Measurements from ENCODE around the gene SLC22A7.
"Not testable (repeated sequence)": the region's sequence is repeated elsewhere in the genome, so short reads cannot be mapped to it uniquely, and the experiment has no call there.

The SLC22A7 gene

DNA sequence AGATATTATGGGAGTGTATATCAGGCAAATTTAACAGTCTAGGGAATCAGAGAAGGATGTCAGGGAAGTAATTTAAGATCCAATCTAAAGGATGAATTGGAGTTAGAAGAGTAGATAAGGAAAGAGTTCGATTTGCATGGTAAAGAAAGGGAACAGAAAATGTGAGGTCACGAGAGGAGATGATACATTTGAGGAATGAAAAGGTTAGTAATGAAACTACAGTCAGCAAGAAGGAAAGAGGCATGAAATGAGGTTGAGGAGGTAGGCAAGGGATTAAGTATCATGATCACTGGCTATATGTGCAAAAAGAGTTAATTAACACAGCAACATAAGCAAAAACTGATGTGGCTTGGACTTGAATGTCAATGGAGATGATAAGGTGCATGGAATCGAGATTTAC lies 49.0 kb downstream of the SLC22A7 start:
- H3K9me3 ChIP-seq (ENCODE audit: insufficient read depth, low read length): no peaks in the 10 kb centered on the region
- no peaks in the 10 kb centered on the region for H3K9me2 ChIP-seq (replicated peaks; ENCODE audit: insufficient read depth, low read length)
- no peak for TF ChIP-seq EZH2phosphoT487 (conservative IDR thresholded peaks at IDR 0.05; ENCODE audit: low read length)
- TF ChIP-seq, protein P1, sequence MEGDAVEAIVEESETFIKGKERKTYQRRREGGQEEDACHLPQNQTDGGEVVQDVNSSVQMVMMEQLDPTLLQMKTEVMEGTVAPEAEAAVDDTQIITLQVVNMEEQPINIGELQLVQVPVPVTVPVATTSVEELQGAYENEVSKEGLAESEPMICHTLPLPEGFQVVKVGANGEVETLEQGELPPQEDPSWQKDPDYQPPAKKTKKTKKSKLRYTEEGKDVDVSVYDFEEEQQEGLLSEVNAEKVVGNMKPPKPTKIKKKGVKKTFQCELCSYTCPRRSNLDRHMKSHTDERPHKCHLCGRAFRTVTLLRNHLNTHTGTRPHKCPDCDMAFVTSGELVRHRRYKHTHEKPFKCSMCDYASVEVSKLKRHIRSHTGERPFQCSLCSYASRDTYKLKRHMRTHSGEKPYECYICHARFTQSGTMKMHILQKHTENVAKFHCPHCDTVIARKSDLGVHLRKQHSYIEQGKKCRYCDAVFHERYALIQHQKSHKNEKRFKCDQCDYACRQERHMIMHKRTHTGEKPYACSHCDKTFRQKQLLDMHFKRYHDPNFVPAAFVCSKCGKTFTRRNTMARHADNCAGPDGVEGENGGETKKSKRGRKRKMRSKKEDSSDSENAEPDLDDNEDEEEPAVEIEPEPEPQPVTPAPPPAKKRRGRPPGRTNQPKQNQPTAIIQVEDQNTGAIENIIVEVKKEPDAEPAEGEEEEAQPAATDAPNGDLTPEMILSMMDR (IDR thresholded peaks at IDR 0.05; ENCODE audit: insufficient read depth, low read length, poor library complexity, severe bottlenecking): no peak
- no peaks in the 10 kb centered on the region for H3K27me3 ChIP-seq (ENCODE audit: low read length)
- H3K79me2 ChIP-seq (ENCODE audit: insufficient read depth, low read length): peaks cover 90% of the 10 kb centered on the region
- H4K20me1 ChIP-seq (ENCODE audit: low read depth, low read length): peaks cover 45% of the 10 kb centered on the region
- no peak overlapping the region for H3K9ac ChIP-seq (ENCODE audit: low read length)
- H3K36me3 ChIP-seq (ENCODE audit: low read length): peaks cover 80% of the 10 kb centered on the region
- no peak overlapping the region for H3K27ac ChIP-seq (ENCODE audit: low read depth, low read length)
- H2AFZ ChIP-seq (ENCODE audit: low read depth, low read length, severe bottlenecking): no peak overlapping the region
- peaks cover 33% of the 10 kb centered on the region for H3F3A ChIP-seq (ENCODE audit: insufficient read depth)
- H3K4me3 ChIP-seq (ENCODE audit: insufficient read depth, low read length, poor library complexity, severe bottlenecking): no peak overlapping the region
- H3K4me2 ChIP-seq (ENCODE audit: low read depth, low read length, poor library complexity, severe bottlenecking): no peak overlapping the region

DNA sequence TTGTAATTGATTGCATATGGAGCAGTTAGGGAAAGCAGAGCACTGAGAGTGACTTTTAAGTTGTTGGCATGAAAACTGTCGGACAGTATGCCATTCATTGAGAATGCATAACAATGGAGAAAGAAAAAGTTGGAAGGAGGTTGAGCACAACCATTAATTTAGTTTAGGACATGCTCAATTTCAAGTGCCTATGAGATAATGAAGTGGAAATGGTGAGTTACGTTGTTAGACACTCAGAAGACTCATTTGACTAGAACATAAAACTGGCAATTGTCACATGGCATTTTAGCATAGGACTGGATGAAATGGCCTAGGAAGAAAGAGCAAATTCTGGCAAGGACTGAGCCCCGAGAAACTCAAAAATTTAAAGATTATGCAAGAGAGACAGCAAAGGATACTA lies 49.4 kb downstream of the SLC22A7 start:
- H3K9me2 ChIP-seq (replicated peaks; ENCODE audit: insufficient read depth, low read length): no peaks in the 10 kb centered on the region
- H3K9me3 ChIP-seq (ENCODE audit: insufficient read depth, low read length): no peaks in the 10 kb centered on the region
- H3K9ac ChIP-seq (ENCODE audit: low read length): no peak overlapping the region
- H3K27me3 ChIP-seq (ENCODE audit: low read length): no peaks in the 10 kb centered on the region
- H3K36me3 ChIP-seq (ENCODE audit: low read length): peaks cover 80% of the 10 kb centered on the region
- H2AFZ ChIP-seq (ENCODE audit: low read depth, low read length, severe bottlenecking): no peak overlapping the region
- no peak overlapping the region for H3K27ac ChIP-seq (ENCODE audit: low read depth, low read length)
- H3F3A ChIP-seq (ENCODE audit: insufficient read depth): peaks cover 37% of the 10 kb centered on the region
- no peak for TF ChIP-seq EZH2phosphoT487 (conservative IDR thresholded peaks at IDR 0.05; ENCODE audit: low read length)
- TF ChIP-seq, protein P1 (IDR thresholded peaks at IDR 0.05; ENCODE audit: insufficient read depth, low read length, poor library complexity, severe bottlenecking): no peak
- H3K4me2 ChIP-seq (ENCODE audit: low read depth, low read length, poor library complexity, severe bottlenecking): no peak overlapping the region
- peaks cover 90% of the 10 kb centered on the region for H3K79me2 ChIP-seq (ENCODE audit: insufficient read depth, low read length)
- peaks cover 49% of the 10 kb centered on the region for H4K20me1 ChIP-seq (ENCODE audit: low read depth, low read length)
- H3K4me3 ChIP-seq (ENCODE audit: insufficient read depth, low read length, poor library complexity, severe bottlenecking): no peak overlapping the region

DNA sequence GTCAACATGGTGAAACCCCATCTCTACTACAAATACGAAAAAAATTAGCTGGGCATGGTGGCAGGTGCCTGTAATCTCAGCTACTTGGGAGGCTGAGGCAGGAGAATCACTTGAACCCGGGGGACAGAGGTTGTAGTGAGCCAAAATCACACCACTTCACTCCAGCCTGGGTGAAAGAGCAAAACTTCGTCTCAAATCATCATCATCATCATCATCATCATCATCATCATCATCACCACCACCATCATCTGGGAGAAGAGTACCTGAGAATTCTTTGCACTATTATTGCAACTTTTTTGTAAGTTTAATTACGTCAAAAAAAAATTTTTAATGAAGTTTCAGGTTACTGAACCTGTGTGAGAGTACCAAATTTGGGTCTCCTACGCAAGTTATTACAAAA lies 53.9 kb downstream of the SLC22A7 start:
- H3K9ac ChIP-seq (ENCODE audit: low read length); H3K27ac ChIP-seq (ENCODE audit: low read depth, low read length); H3K9me2 ChIP-seq (replicated peaks; ENCODE audit: insufficient read depth, low read length); H3K9me3 ChIP-seq (ENCODE audit: insufficient read depth, low read length); H3K4me3 ChIP-seq (ENCODE audit: insufficient read depth, low read length, poor library complexity, severe bottlenecking); H2AFZ ChIP-seq (ENCODE audit: low read depth, low read length, severe bottlenecking); H3K4me2 ChIP-seq (ENCODE audit: low read depth, low read length, poor library complexity, severe bottlenecking); H3K27me3 ChIP-seq (ENCODE audit: low read length): not testable (repeated sequence)
- H3K36me3 ChIP-seq (ENCODE audit: low read length): peaks cover 86% of the 10 kb centered on the region
- peaks cover 69% of the 10 kb centered on the region for H4K20me1 ChIP-seq (ENCODE audit: low read depth, low read length)
- H3K79me2 ChIP-seq (ENCODE audit: insufficient read depth, low read length): peaks cover 99% of the 10 kb centered on the region
- peaks cover 54% of the 10 kb centered on the region for H3F3A ChIP-seq (ENCODE audit: insufficient read depth)
